GM13976 (cell line): ENCODE results near the gene HNRNPD.
"Not testable (repeated sequence)": the region's sequence is repeated elsewhere in the genome, so short reads cannot be mapped to it uniquely, and the experiment has no call there.

Source experiments
- DNase-seq: peaks from one replicate; pipeline ENCODE4 v3.0.0; 2012; ENCODE audit warnings: low spot score
- CTCF ChIP-seq: IDR thresholded peaks from 2 replicates; pipeline ENCODE4 v1.5.1; 2012; ENCODE audit warnings: borderline replicate concordance, mild to moderate bottlenecking; ENCODE audit not compliant: insufficient read depth; ENCODE audit errors: extremely low read depth, missing control alignments, control extremely low read depth
- in situ Hi-C: fragments of 300-500 bp; cut with MboI; formaldehyde crosslinking; loops from one replicate; pipeline ENCODE4 v1.12.0; 2022; ENCODE audit warnings: low sequenced_read_pairs, mixed read lengths, inconsistent platforms; ENCODE audit not compliant: unreplicated experiment

HNRNPD gene

GRCh38 chr4:82372517-82373485, 990 bp downstream of the HNRNPD start:
- peak; percentile 65 for DNase-seq
- in situ Hi-C loops = no loop called here
- no peak for TF ChIP-seq CTCF

- DNase-seq = no peak
- no peak for TF ChIP-seq CTCF
- in situ Hi-C loops = no loop called here
Observed at GRCh38 chr4:82371497-82371896, 2.3 kb downstream of the HNRNPD start.

- DNase-seq = no peak
- in situ Hi-C loops = no loop called here
- TF ChIP-seq CTCF = no peak
Observed at GRCh38 chr4:82367438-82368097, 6.2 kb downstream of the HNRNPD start.

- in situ Hi-C loops, DNase-seq: not testable (repeated sequence)
Observed at GRCh38 chr4:82366431-82366830, 7.4 kb downstream of the HNRNPD start.

- no peak for TF ChIP-seq CTCF
- DNase-seq = no peak
- in situ Hi-C loops = no loop called here
Observed at GRCh38 chr4:82363896-82364487, 9.8 kb downstream of the HNRNPD start.

- in situ Hi-C loops = no loop called here
- TF ChIP-seq CTCF = no peak
- DNase-seq = no peak
Observed at GRCh38 chr4:82362565-82362964, 11.2 kb downstream of the HNRNPD start.
